Endodermal cell (in vitro differentiated cells): Measurements from ENCODE around the gene BAMBI. TPM values are rescaled to one million over a fixed set of nuclear protein-coding genes. Genes with fewer than 3 reads are reported as not detected.

Experiments used
- DNase-seq: peaks from one replicate; pipeline ENCODE4 v3.0.0-alpha.2; 2017
- H3K27ac ChIP-seq: 2 replicates; pipeline ENCODE4 v1.5.1; 2013; ENCODE audit warnings: mild to moderate bottlenecking, low read depth, low read length, moderate library complexity
- H3K27me3 ChIP-seq: 2 replicates; pipeline ENCODE4 v1.6.1; 2013; ENCODE audit warnings: mild to moderate bottlenecking, low read length, moderate library complexity; ENCODE audit not compliant: insufficient read depth, control insufficient read depth, poor library complexity, severe bottlenecking
- H3K36me3 ChIP-seq: 2 replicates; pipeline ENCODE4 v1.7.0; 2013; ENCODE audit warnings: mild to moderate bottlenecking, low read length, moderate library complexity; ENCODE audit not compliant: control insufficient read depth, insufficient read depth
- H3K4me1 ChIP-seq: one replicate; pipeline ENCODE4 v1.7.0; 2013; ENCODE audit warnings: low read length; ENCODE audit not compliant: control insufficient read depth, insufficient read depth
- H3K4me3 ChIP-seq: 2 replicates; pipeline ENCODE4 v1.5.1; 2013; ENCODE audit warnings: mild to moderate bottlenecking, low read length, moderate library complexity
- H3K9ac ChIP-seq: 2 replicates; pipeline ENCODE4 v1.6.1; 2013; ENCODE audit warnings: mild to moderate bottlenecking, low read length, moderate library complexity; ENCODE audit not compliant: poor library complexity, severe bottlenecking; ENCODE audit errors: extremely low read depth
- H3K9me3 ChIP-seq: 2 replicates; pipeline ENCODE4 v1.6.1; 2013; ENCODE audit warnings: mild to moderate bottlenecking, low read length, moderate library complexity; ENCODE audit not compliant: control insufficient read depth
- H3K27ac Mint-ChIP-seq: 2 replicates; pipeline ENCODE4 v1.8.0; 2020; ENCODE audit warnings: mixed read lengths
- H3K27me3 Mint-ChIP-seq: 2 replicates; pipeline ENCODE4 v1.8.0; 2021; ENCODE audit warnings: mild to moderate bottlenecking, mixed read lengths; ENCODE audit not compliant: insufficient read depth
- H3K36me3 Mint-ChIP-seq: 2 replicates; pipeline ENCODE4 v1.8.0; 2020; ENCODE audit warnings: low read depth, mixed read lengths
- H3K4me1 Mint-ChIP-seq: 2 replicates; pipeline ENCODE4 v1.8.0; 2020; ENCODE audit warnings: mixed read lengths
- H3K4me3 Mint-ChIP-seq: 2 replicates; pipeline ENCODE4 v1.8.0; 2020; ENCODE audit warnings: mild to moderate bottlenecking, moderate library complexity, mixed read lengths
- H3K9me3 Mint-ChIP-seq: 2 replicates; pipeline ENCODE4 v1.8.0; 2020; ENCODE audit warnings: mild to moderate bottlenecking, mixed read lengths
- WGBS, 2 experiments: methylation state at CpG; one replicate each; pipeline versions ENCODE4 v1.1.5 to v1.1.7; 2013; ENCODE audit warnings: missing lambda C conversion rate in 2 of 2, mixed read lengths in 1 of 2; ENCODE audit not compliant: insufficient coverage in 1 of 2, insufficient read length in 1 of 2; 5-methylcytosine and 5-hydroxymethylcytosine counted together
- total RNA-seq, 2 donors: library from RNA; stranded (reverse); fragmentation: NEBNext Ultra II Directional in 1 of 2; extraction: Animal tissue kit (Norgen Biotek cat#: 25700) in 1 of 2; gene quantifications; 2 replicates in 1 of 2; 3 replicates in 1 of 2; pipeline ENCODE4 v1.2.1, GENCODE V29; 2021
- TF ChIP-seq, protein P1 (sequence below): fragments of 200-600 bp; sonication (generic); conservative IDR thresholded peaks from 2 replicates; pipeline ENCODE4 v1.5.0; 2021; ENCODE audit warnings: antibody characterized with exemption, mild to moderate bottlenecking

Gene BAMBI
- total RNA-seq, 2 donors from 2014 or later = 41.4 to 49.2 TPM

DNA sequence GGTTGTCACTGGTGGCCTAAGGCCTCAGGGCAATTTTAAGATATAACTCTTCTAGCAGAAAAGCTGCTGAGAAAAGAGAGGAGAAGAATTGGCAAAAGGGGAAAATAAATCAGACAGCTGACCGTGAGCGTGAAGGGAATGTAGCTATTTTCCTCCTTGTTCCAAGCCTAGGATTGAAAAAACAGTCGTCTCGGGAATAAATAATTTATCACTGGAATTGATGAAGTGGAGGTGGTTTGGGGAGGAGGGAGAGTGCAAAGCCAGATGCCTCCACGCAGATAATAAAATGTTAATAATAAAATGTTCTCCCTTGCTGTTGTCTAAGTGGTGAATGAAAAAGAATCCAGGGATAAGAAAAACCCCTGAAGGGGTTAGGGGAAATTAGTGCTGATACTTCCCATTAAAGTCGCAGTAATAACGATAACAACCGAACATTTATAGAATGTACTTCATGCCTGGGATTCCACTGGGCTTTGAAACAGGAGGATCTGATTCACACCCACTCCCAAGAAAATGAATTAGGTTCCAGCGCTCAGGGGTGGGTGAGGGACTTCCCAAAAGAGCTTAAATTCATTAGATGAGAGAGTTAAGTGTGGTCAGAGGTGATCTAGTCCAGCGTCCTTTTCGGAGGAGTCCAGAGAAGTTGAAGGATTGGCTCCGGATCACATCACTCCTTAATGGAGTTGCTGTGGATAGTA lies 27.3 kb downstream of the BAMBI start:
- TF ChIP-seq, protein P1, sequence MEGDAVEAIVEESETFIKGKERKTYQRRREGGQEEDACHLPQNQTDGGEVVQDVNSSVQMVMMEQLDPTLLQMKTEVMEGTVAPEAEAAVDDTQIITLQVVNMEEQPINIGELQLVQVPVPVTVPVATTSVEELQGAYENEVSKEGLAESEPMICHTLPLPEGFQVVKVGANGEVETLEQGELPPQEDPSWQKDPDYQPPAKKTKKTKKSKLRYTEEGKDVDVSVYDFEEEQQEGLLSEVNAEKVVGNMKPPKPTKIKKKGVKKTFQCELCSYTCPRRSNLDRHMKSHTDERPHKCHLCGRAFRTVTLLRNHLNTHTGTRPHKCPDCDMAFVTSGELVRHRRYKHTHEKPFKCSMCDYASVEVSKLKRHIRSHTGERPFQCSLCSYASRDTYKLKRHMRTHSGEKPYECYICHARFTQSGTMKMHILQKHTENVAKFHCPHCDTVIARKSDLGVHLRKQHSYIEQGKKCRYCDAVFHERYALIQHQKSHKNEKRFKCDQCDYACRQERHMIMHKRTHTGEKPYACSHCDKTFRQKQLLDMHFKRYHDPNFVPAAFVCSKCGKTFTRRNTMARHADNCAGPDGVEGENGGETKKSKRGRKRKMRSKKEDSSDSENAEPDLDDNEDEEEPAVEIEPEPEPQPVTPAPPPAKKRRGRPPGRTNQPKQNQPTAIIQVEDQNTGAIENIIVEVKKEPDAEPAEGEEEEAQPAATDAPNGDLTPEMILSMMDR = no peak
- Mint-ChIP-seq H3K27ac (no peak overlapping the region), H3K4me3 (no peak overlapping the region), H3K27me3 (peaks cover 2% of the 10 kb centered on the region), H3K36me3 (no peaks in the 10 kb centered on the region), H3K9me3 (peaks cover 3% of the 10 kb centered on the region), H3K4me1 (no peaks in the 10 kb centered on the region)
- no peaks in the 10 kb centered on the region for H3K4me1 ChIP-seq
- no peak overlapping the region for H3K9ac ChIP-seq
- no peaks in the 10 kb centered on the region for H3K27me3 ChIP-seq
- DNase-seq = no peak
- H3K36me3 ChIP-seq = no peaks in the 10 kb centered on the region
- no peak overlapping the region for H3K27ac ChIP-seq
- no peak overlapping the region for H3K4me3 ChIP-seq
- 91 to 94% methylated on average over 12 of the region's 12 CpGs for WGBS, 2 experiments
- H3K9me3 ChIP-seq = no peaks in the 10 kb centered on the region

DNA sequence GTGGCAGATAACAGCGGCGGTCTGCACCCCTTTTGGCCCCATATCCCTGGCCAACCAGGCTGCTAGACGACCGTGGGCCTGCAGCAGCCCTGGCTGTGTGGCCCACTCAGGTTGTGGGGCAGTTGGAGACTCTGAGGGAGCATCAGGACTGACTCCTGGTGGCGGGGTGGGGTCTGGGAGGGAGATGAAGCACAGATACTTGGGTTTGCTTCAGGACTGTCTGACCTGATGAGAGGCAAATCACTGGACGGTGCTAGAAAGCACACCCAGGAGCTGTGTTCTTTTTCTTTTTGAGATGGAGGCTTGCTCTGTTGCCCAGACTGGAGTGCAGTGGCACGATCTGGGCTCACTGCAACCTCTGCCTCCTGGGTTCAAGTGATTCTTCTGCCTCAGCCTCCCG lies 28.2 kb downstream of the BAMBI start:
- TF ChIP-seq, protein P1 = no peak
- 90 to 94% methylated on average over 2 to 8 of the region's 8 CpGs for WGBS, 2 experiments
- no peaks in the 10 kb centered on the region for H3K9me3 ChIP-seq
- H3K27me3 Mint-ChIP-seq = peaks cover 2% of the 10 kb centered on the region
- H3K27me3 ChIP-seq = no peaks in the 10 kb centered on the region
- no peak overlapping the region for H3K27ac Mint-ChIP-seq
- H3K9me3 Mint-ChIP-seq = peaks cover 3% of the 10 kb centered on the region
- H3K4me1 ChIP-seq = no peaks in the 10 kb centered on the region
- H3K36me3 ChIP-seq = no peaks in the 10 kb centered on the region
- no peak overlapping the region for H3K4me3 Mint-ChIP-seq
- H3K9ac ChIP-seq = no peak overlapping the region
- H3K4me1 Mint-ChIP-seq = no peaks in the 10 kb centered on the region
- no peak overlapping the region for H3K27ac ChIP-seq
- DNase-seq = no peak
- H3K36me3 Mint-ChIP-seq = no peaks in the 10 kb centered on the region
- H3K4me3 ChIP-seq = no peak overlapping the region

DNA sequence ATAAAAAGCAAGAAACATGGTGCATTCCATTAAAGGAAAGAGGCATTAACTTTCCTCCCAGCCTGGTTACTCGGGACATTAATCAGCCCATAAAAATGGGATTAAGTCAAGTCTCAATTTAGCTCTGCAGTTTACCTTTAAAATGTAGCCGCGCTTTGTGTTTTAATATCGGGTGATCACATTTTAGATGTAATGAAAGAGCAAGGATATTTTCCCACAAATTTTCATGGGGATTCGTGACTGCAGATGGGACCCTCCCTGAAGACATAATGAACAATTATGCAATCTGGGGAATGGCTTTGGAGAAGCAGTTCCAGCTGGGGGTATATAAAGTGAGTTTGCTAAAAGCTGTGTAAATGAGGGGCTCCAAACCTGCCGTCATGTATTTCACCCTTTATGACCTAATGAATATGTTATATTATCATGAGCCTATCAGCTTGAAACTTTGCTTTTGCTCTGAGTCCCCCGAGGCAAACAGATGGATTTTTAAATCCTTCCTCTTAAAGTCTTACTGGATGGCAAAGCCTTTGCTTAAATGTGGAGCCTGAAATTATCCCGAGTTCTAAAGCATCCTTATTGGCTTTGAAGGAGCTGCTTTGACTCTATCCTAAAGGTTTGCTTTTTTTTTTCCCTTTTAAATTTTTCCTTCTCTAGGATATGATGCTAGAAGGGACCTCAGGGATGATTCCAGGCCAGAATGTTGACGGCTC lies 31.8 kb downstream of the BAMBI start:
- H3K9me3 ChIP-seq = no peaks in the 10 kb centered on the region
- H3K4me3 ChIP-seq = no peak overlapping the region
- no peak overlapping the region for H3K9ac ChIP-seq
- H3K27me3 Mint-ChIP-seq = no peaks in the 10 kb centered on the region
- H3K27ac ChIP-seq = no peak overlapping the region
- H3K4me1 Mint-ChIP-seq = no peaks in the 10 kb centered on the region
- no peak for DNase-seq
- H3K4me1 ChIP-seq = no peaks in the 10 kb centered on the region
- H3K27me3 ChIP-seq = no peaks in the 10 kb centered on the region
- no peaks in the 10 kb centered on the region for H3K36me3 Mint-ChIP-seq
- WGBS, 2 experiments = 90 to 96% methylated on average over 8 of the region's 9 CpGs
- H3K4me3 Mint-ChIP-seq = no peak overlapping the region
- peaks cover 5% of the 10 kb centered on the region for H3K9me3 Mint-ChIP-seq
- no peaks in the 10 kb centered on the region for H3K36me3 ChIP-seq
- TF ChIP-seq, protein P1 = no peak
- H3K27ac Mint-ChIP-seq = no peak overlapping the region
